ENCODE data around the gene VCAM1.

- TF ChIP-seq CTCF (IDR thresholded peaks at IDR 0.05 in 8 of 11, conservative IDR thresholded peaks at IDR 0.05 in 3 of 11) (no peak), POLR2AphosphoS5 (IDR thresholded peaks at IDR 0.05) (no peak)
Measured at GRCh38 chr1:100757946-100758345, 38.4 kb downstream of the VCAM1 start.

Data from spleen (tissue), 7 donors.